H1 (cell line): ENCODE results near the gene TRABD2B. TPM values are rescaled to one million over a fixed set of nuclear protein-coding genes. Genes with fewer than 3 reads are reported as not detected.

Source experiments
- CTCF ChIA-PET: fragments of 300-600 bp; sonication (Branson Sonifier 250); formaldehyde crosslinking; loops from one replicate; lab custom pipeline; 2021; ENCODE audit not compliant: partially characterized antibody; lab: Charles Lee
- POLR2A ChIA-PET: fragments of 300-600 bp; sonication (Branson Sonifier 250); formaldehyde crosslinking; loops from one replicate; lab custom pipeline; 2021; ENCODE audit warnings: inconsistent platforms; ENCODE audit not compliant: partially characterized antibody; lab: Charles Lee
- DNase-seq, 2 experiments: peaks; one replicate each; pipeline versions ENCODE4 v3.0.0 to v3.0.0-alpha.2; 2010 to 2022; ENCODE audit warnings: low spot score in 2 of 2, low read depth in 1 of 2, mixed read lengths in 1 of 2
- FAIRE-seq: peaks from 2 replicates; lab custom pipeline; 2011; peaks lifted over from hg19 to GRCh38; lab: Jason Lieb, UNC
- H2AFZ ChIP-seq: 2 replicates; pipeline ENCODE4 v1.8.1; 2012; ENCODE audit warnings: low read length, inconsistent platforms
- H2AK5ac ChIP-seq: 2 replicates; pipeline ENCODE4 v1.6.1; 2013; ENCODE audit warnings: low read depth, low read length
- H2BK120ac ChIP-seq: replicated peaks from 2 replicates; pipeline ENCODE3; 2013; ENCODE audit warnings: low read depth, low read length, inconsistent platforms
- H2BK12ac ChIP-seq: 2 replicates; pipeline ENCODE4 v1.6.1; 2013; ENCODE audit warnings: low read depth, low read length
- H2BK15ac ChIP-seq: 2 replicates; pipeline ENCODE4 v1.6.1; 2013; ENCODE audit warnings: low read length
- H2BK20ac ChIP-seq: 2 replicates; pipeline ENCODE4 v1.6.1; 2013; ENCODE audit warnings: low read length
- H2BK5ac ChIP-seq: 2 replicates; pipeline ENCODE4 v1.6.1; 2013; ENCODE audit warnings: low read depth, low read length
- H3K14ac ChIP-seq: 2 replicates; pipeline ENCODE4 v1.6.1; 2013; ENCODE audit warnings: inconsistent platforms; ENCODE audit not compliant: insufficient read length
- H3K18ac ChIP-seq: 2 replicates; pipeline ENCODE4 v1.6.1; 2013; ENCODE audit warnings: low read length; ENCODE audit errors: extremely low read depth
- H3K23ac ChIP-seq: 2 replicates; pipeline ENCODE4 v1.6.1; 2013; ENCODE audit warnings: inconsistent platforms; ENCODE audit not compliant: insufficient read length
- H3K23me2 ChIP-seq: 2 replicates; pipeline ENCODE4 v1.6.1; 2013; ENCODE audit warnings: low read depth, low read length
- H3K27ac ChIP-seq: 2 replicates; pipeline ENCODE4 v1.6.1; 2011; ENCODE audit warnings: low read depth, low read length, inconsistent platforms
- H3K27me3 ChIP-seq, 4 experiments: replicated peaks in 1 of 4; 1 replicate in 1 of 4; 2 replicates in 3 of 4; pipeline versions ENCODE4 v1.6.1 to v1.8.1; 2011 to 2013; ENCODE audit warnings: low read length in 3 of 4, mild to moderate bottlenecking in 3 of 4, inconsistent platforms in 2 of 4, mixed read lengths in 2 of 4, moderate library complexity in 1 of 4; ENCODE audit not compliant: control insufficient read depth in 3 of 4, insufficient read depth in 3 of 4; ENCODE audit errors: extremely low read depth in 1 of 4
- H3K36me3 ChIP-seq, 4 experiments: 2 replicates each; pipeline versions ENCODE4 v1.6.1 to v1.8.1; 2011 to 2013; ENCODE audit warnings: mild to moderate bottlenecking in 4 of 4, low read length in 3 of 4, moderate library complexity in 2 of 4, control low read depth in 1 of 4, inconsistent platforms in 1 of 4; ENCODE audit not compliant: insufficient read depth in 4 of 4, control insufficient read depth in 2 of 4
- H3K4ac ChIP-seq: replicated peaks from 2 replicates; pipeline ENCODE3; 2013; ENCODE audit warnings: low read length, low read depth, mixed read lengths, inconsistent platforms; ENCODE audit not compliant: insufficient read length
- H3K4me1 ChIP-seq, 4 experiments: replicated peaks in 1 of 4; 1 replicate in 1 of 4; 2 replicates in 3 of 4; pipeline versions ENCODE4 v1.6.1 to v1.8.1; 2011 to 2013; ENCODE audit warnings: low read length in 3 of 4, inconsistent platforms in 2 of 4, mixed read lengths in 1 of 4; ENCODE audit not compliant: insufficient read depth in 4 of 4, control insufficient read depth in 3 of 4
- H3K4me2 ChIP-seq, 2 experiments: 2 replicates each; pipeline versions ENCODE4 v1.6.1 to v1.8.1; 2011 to 2013; ENCODE audit warnings: low read depth in 2 of 2, low read length in 2 of 2, control low read depth in 1 of 2, inconsistent platforms in 1 of 2, mild to moderate bottlenecking in 1 of 2; ENCODE audit not compliant: insufficient read depth in 1 of 2
- H3K4me3 ChIP-seq, 4 experiments: fragments of 200-600, 300-600 bp in 1 of 4; sonication (generic), shearing (Covaris generic), sonication (Bioruptor Twin) in 1 of 4; 2 replicates each; pipeline versions ENCODE4 v1.5.1 to v1.8.1; 2011 to 2016; ENCODE audit warnings: low read length in 4 of 4, low read depth in 3 of 4, control low read depth in 2 of 4, inconsistent platforms in 2 of 4, mild to moderate bottlenecking in 2 of 4, mixed read lengths in 1 of 4, moderate library complexity in 1 of 4; ENCODE audit not compliant: insufficient read depth in 2 of 4; ENCODE audit errors: extremely low read depth in 1 of 4
- H3K56ac ChIP-seq: replicated peaks from 2 replicates; pipeline ENCODE3; 2013; ENCODE audit warnings: low read depth, mild to moderate bottlenecking, mixed read lengths, low read length, inconsistent platforms; ENCODE audit not compliant: insufficient read length
- H3K79me1 ChIP-seq: 2 replicates; pipeline ENCODE4 v1.6.1; 2013; ENCODE audit warnings: low read depth, low read length, control low read depth
- H3K79me2 ChIP-seq, 2 experiments: 2 replicates each; pipeline versions ENCODE4 v1.6.1 to v1.8.1; 2012 to 2013; ENCODE audit warnings: low read length in 2 of 2, mild to moderate bottlenecking in 2 of 2, inconsistent platforms in 1 of 2; ENCODE audit not compliant: insufficient read depth in 2 of 2, control insufficient read depth in 1 of 2
- H3K9ac ChIP-seq, 4 experiments: replicated peaks in 1 of 4; 1 replicate in 1 of 4; 2 replicates in 3 of 4; pipeline versions ENCODE4 v1.6.1 to v1.8.1; 2011 to 2013; ENCODE audit warnings: low read depth in 3 of 4, low read length in 3 of 4, control low read depth in 2 of 4, mild to moderate bottlenecking in 2 of 4, moderate library complexity in 2 of 4, inconsistent platforms in 1 of 4; ENCODE audit errors: extremely low read depth in 1 of 4
- H3K9me3 ChIP-seq, 2 experiments: 2 replicates each; pipeline versions ENCODE4 v1.6.1 to v1.8.1; 2012 to 2013; ENCODE audit warnings: mild to moderate bottlenecking in 2 of 2, moderate library complexity in 2 of 2, control low read depth in 1 of 2, inconsistent platforms in 1 of 2, low read depth in 1 of 2, low read length in 1 of 2, mixed read lengths in 1 of 2; ENCODE audit not compliant: insufficient read depth in 2 of 2
- H4K20me1 ChIP-seq, 2 experiments: replicated peaks in 1 of 2; 2 replicates each; pipeline versions ENCODE3 to v1.8.1; 2011 to 2013; ENCODE audit warnings: inconsistent platforms in 2 of 2, low read length in 2 of 2, mild to moderate bottlenecking in 1 of 2; ENCODE audit not compliant: insufficient read depth in 2 of 2, control insufficient read depth in 1 of 2
- H4K5ac ChIP-seq: 2 replicates; pipeline ENCODE4 v1.6.1; 2013; ENCODE audit warnings: low read length, low read depth, mixed read lengths, inconsistent platforms; ENCODE audit not compliant: insufficient read length
- H4K8ac ChIP-seq: 2 replicates; pipeline ENCODE4 v1.8.0; 2013; ENCODE audit warnings: mild to moderate bottlenecking, moderate library complexity, low read length, inconsistent platforms; ENCODE audit not compliant: insufficient read depth; ENCODE audit errors: extremely low read depth
- H4K91ac ChIP-seq: replicated peaks from 2 replicates; pipeline ENCODE3; 2013; ENCODE audit warnings: low read length, mixed read lengths, inconsistent platforms; ENCODE audit not compliant: insufficient read length
- JUND ChIP-seq: IDR thresholded peaks from 2 replicates; pipeline ENCODE4 v1.6.1; 2011; ENCODE audit warnings: mild to moderate bottlenecking, improper control_type of control experiment, low read length
- NRF1 ChIP-seq: IDR thresholded peaks from 2 replicates; pipeline ENCODE4 v1.6.1; 2011; ENCODE audit warnings: mild to moderate bottlenecking, low read depth, low read length, improper control_type of control experiment
- RFX5 ChIP-seq: IDR thresholded peaks from 2 replicates; pipeline ENCODE4 v1.6.1; 2011; ENCODE audit warnings: low read depth, low read length, improper control_type of control experiment, borderline replicate concordance
- USF2 ChIP-seq: IDR thresholded peaks from 2 replicates; pipeline ENCODE4 v1.6.1; 2011; ENCODE audit warnings: low read length, improper control_type of control experiment
- WGBS, 2 experiments: shearing (Covaris generic) in 1 of 2; methylation state at CpG; one replicate each; pipeline versions ENCODE4 v1.1.6 to v1.1.7; 2013 to 2015; ENCODE audit warnings: low lambda C conversion rate in 2 of 2, mixed read lengths in 2 of 2, inconsistent platforms in 1 of 2, low coverage in 1 of 2, missing lambda C conversion rate in 1 of 2; ENCODE audit not compliant: insufficient replicate concordance in 2 of 2, insufficient coverage in 1 of 2, insufficient read length in 1 of 2; ENCODE audit errors: extremely low coverage in 1 of 2, missing lambda C conversion rate in 1 of 2; 5-methylcytosine and 5-hydroxymethylcytosine counted together
- polyA plus RNA-seq, 7 experiments: library from polyadenylated mRNA; depleted of rRNA in 3 of 7; stranded (reverse) in 5 of 7; unstranded in 2 of 7; fragments of >200 nt in 5 of 7; fragments of 200-250 nt in 2 of 7; gene quantifications; 1 replicate in 5 of 7; 2 replicates in 1 of 7; 4 replicates in 1 of 7; pipeline versions ENCODE4 v1.2.1 to v1.2.3, GENCODE V29; 2011 to 2013; ENCODE audit warnings: missing spikeins in 2 of 7, mixed read lengths in 2 of 7
- total RNA-seq: library from RNA; stranded (reverse); fragmentation: NEBNext Ultra II Directional; extraction: Animal tissue kit (Norgen Biotek cat#: 25700); gene quantifications from 2 replicates; pipeline ENCODE4 v1.2.1, GENCODE V29; 2021
- TF ChIP-seq, protein P1 (sequence below): IDR thresholded peaks from 2 replicates; pipeline ENCODE4 v1.6.1; 2012; ENCODE audit warnings: inconsistent platforms

TRABD2B gene
- total and polyA plus RNA-seq, 2 of the 8 experiments (the other 6 are each of a cell fraction or from before 2014, with no cell fraction given): 0.95 to 3.4 TPM

DNA sequence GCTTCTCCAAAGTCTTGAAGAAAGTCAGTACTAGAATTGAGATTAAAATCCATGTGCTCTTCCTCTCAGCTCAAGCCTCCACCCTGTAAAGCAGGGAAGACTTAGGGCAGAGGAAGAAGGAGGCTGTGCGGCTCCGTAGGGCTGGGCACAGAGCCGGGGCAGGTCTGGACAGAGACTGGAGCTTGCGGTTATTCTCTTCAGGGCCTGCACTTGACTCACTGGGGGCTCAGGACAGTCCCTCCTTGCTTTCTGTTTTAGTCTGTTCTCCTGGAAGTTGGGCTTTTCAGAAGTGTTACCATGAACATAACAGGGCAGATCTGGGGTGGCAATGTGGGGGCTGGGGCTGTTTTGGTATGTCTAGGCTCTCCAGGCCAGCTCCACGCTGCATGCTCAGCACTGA is 21.6 kb upstream of the TRABD2B start:
- Histone ChIP-seq H2BK15ac (no peak overlapping the region), H3K4me2 (no peak overlapping the region), H3K14ac (no peak overlapping the region), H3K79me1 (no peaks in the 10 kb centered on the region), H2BK12ac (no peak overlapping the region), H3K9me3 (no peaks in the 10 kb centered on the region; a peak in 1 of 4 replicates), H2BK20ac (no peak overlapping the region), H3K36me3 (no peaks in the 10 kb centered on the region), H2AFZ (no peak overlapping the region), H3K27me3 (no peaks in the 10 kb centered on the region; a peak in 1 of 7 replicates), H2AK5ac (no peak overlapping the region), H3K4me3 (no peak overlapping the region), H4K8ac (no peak overlapping the region), H3K23me2 (no peaks in the 10 kb centered on the region), H3K79me2 (no peaks in the 10 kb centered on the region), H3K23ac (no peak overlapping the region), H4K91ac (no peak overlapping the region), H3K4ac (no peak overlapping the region), H3K56ac (no peak overlapping the region), H2BK120ac (no peak overlapping the region), H2BK5ac (no peak overlapping the region), H4K20me1 (no peaks in the 10 kb centered on the region), H3K9ac (no peak overlapping the region), H4K5ac (no peak overlapping the region), H3K18ac (no peak overlapping the region), H3K27ac (no peak overlapping the region), H3K4me1 (peaks cover 0 to 2% (median 0%) of the 10 kb centered on the region in 4 experiments; a peak in 1 of 7 replicates)
- no peak for DNase-seq
- no peak for FAIRE-seq
- WGBS, 2 experiments: 92% methylated on average over 5 of the region's 5 CpGs; no CpG with 5 or more reads in 1 of the 2 experiments
- POLR2A ChIA-PET: interaction anchor here (0.5 to 0.6 kb wide), 2 partner anchors 35 to 69 kb away, joined by 3 to 8 read pairs; no protein-coding TSS in a partner anchor
- CTCF ChIA-PET: interaction anchor here (0.8 to 4.2 kb wide), 6 partner anchors 9 to 42 kb away, joined by 3 to 27 read pairs (median 4); partner anchors contain the start of gene TRABD2B
- no peak for TF ChIP-seq USF2
- TF ChIP-seq NRF1: no peak
- TF ChIP-seq JUND: no peak
- no peak for TF ChIP-seq RFX5
- TF ChIP-seq, protein P1, sequence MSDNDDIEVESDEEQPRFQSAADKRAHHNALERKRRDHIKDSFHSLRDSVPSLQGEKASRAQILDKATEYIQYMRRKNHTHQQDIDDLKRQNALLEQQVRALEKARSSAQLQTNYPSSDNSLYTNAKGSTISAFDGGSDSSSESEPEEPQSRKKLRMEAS: no peak
